Muscle layer of duodenum (tissue), 2 donors: ENCODE data around the gene EXOC6.

Experiments used
- H3K27ac ChIP-seq: one replicate; pipeline ENCODE4 v1.7.0; 2013; ENCODE audit warnings: mild to moderate bottlenecking, low read length
- H3K27me3 ChIP-seq: one replicate; pipeline ENCODE4 v1.7.0; 2013; ENCODE audit warnings: low read depth, mild to moderate bottlenecking, control low read depth, low read length
- H3K36me3 ChIP-seq, 2 donors: one replicate each; pipeline ENCODE4 v1.7.0; 2013; ENCODE audit warnings: low read length in 2 of 2, control low read depth in 1 of 2, mild to moderate bottlenecking in 1 of 2; ENCODE audit not compliant: insufficient read depth in 2 of 2, control insufficient read depth in 1 of 2
- H3K4me1 ChIP-seq, 2 donors: one replicate each; pipeline ENCODE4 v1.7.0; 2013; ENCODE audit warnings: low read length in 2 of 2, mild to moderate bottlenecking in 2 of 2, control low read depth in 1 of 2, moderate library complexity in 1 of 2; ENCODE audit not compliant: insufficient read depth in 2 of 2, control insufficient read depth in 1 of 2
- H3K4me3 ChIP-seq, 2 donors: one replicate each; pipeline ENCODE4 v1.7.0; 2013; ENCODE audit warnings: low read length in 2 of 2, low read depth in 1 of 2, mild to moderate bottlenecking in 1 of 2
- H3K9me3 ChIP-seq, 2 donors: one replicate each; pipeline ENCODE4 v1.7.0; 2013; ENCODE audit warnings: low read length in 2 of 2, control low read depth in 1 of 2, mild to moderate bottlenecking in 1 of 2; ENCODE audit not compliant: control insufficient read depth in 1 of 2
- donor health status: healthy.

Gene EXOC6

DNA sequence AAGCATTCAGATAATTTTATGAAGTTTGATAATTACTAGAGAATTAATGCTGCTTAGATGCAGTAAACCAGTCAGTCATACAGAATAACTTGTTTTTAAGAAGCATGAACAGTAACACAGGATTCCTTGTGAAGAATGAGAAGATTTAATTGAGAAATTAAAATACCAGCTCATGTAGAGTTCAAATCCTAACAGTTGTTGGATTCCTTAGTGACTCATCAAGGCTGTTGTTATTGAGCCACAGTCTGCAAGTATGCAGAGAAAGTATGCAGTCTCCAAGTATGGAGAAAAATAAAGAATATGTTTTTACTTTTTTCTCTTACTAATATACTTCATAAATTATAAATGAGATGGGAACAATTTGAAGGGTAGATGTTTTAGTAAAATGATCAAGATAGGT lies 182.1 kb downstream of the EXOC6 start:
- Histone ChIP-seq H3K4me3 (no peak overlapping the region), H3K27ac (no peak overlapping the region), H3K4me1 (peaks cover 0 to 3% of the 10 kb centered on the region in 2 donors), H3K36me3 (peaks cover 0 to 8% of the 10 kb centered on the region in 2 donors), H3K9me3 (no peaks in the 10 kb centered on the region), H3K27me3 (no peaks in the 10 kb centered on the region)

DNA sequence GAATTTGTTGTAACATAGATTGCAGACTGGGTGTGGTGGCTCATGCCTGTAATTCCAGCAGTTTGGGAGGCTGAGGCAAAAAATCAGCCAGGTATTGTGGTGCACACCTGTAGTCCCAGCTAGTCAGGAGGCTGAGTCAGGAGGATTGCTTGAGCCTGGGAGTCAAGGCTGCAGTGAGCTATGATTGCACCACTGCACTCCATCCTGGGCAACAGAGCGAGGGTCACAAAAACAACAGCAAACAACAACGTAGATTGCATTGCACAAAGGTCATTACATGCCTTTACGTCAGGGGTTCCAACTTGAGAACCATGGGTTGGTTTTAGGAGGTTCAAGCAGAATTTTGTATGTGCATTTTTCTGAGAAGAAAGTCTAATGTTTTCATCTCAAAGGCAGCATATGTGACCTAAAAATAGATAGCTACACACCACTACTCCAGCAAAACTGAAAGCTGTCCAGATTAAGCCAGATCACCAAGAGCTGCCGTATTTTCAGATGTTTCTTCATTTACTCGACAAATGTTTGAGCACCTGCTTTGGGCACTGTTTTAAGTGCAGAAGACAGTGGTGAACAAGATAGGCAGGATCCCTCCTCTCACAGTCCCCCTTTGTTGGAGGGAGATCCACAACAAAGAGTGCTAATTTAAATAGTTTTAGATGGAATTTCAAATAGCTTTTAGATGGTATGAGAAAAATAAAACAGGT lies 183.9 kb downstream of the EXOC6 start:
- Histone ChIP-seq H3K27ac (no peak overlapping the region), H3K36me3 (no peaks in the 10 kb centered on the region), H3K27me3 (no peaks in the 10 kb centered on the region), H3K4me3 (no peak overlapping the region), H3K9me3 (no peaks in the 10 kb centered on the region), H3K4me1 (peaks cover 0 to 3% of the 10 kb centered on the region in 2 donors)

DNA sequence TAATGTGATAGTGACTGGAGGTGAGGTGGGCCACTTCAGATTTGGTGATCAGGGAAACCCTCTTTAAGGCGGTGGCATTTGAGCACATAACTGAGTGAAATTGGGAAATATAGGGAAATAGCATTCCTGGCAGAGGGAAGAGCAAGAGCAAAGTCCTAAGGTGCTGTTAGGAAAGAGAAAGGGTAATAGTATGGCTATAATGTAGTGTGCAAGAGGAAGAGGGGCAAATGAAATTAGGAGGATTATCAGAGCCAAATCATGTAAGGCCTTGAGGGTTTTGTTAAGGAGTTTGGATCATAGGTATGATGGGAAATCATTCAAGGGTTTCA lies 184.5 kb downstream of the EXOC6 start:
- Histone ChIP-seq H3K4me1 (peaks cover 0 to 3% of the 10 kb centered on the region in 2 donors), H3K27ac (no peak overlapping the region), H3K4me3 (no peak overlapping the region), H3K9me3 (no peaks in the 10 kb centered on the region), H3K36me3 (no peaks in the 10 kb centered on the region), H3K27me3 (no peaks in the 10 kb centered on the region)

DNA sequence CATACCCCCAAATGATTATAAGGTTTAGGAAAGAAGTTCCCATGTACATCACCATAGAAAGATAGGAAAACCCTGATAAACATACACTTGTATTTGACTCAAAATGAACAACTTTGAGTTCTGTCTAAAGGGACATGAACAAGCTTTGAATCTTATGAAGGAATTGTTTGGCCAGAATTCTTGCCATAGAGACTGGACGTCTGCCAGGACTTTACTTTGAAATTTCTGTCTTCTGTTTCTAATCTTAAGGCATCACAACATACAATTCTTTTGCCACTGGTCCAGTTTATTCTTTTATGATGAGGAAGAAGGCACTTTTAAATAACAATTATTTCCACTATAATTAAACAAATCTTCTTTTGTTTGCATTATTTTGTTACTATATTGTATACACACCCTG lies 186.1 kb downstream of the EXOC6 start:
- Histone ChIP-seq H3K36me3 (no peaks in the 10 kb centered on the region), H3K4me1 (peaks cover 0 to 3% of the 10 kb centered on the region in 2 donors), H3K27ac (no peak overlapping the region), H3K4me3 (no peak overlapping the region), H3K27me3 (no peaks in the 10 kb centered on the region), H3K9me3 (no peaks in the 10 kb centered on the region)

DNA sequence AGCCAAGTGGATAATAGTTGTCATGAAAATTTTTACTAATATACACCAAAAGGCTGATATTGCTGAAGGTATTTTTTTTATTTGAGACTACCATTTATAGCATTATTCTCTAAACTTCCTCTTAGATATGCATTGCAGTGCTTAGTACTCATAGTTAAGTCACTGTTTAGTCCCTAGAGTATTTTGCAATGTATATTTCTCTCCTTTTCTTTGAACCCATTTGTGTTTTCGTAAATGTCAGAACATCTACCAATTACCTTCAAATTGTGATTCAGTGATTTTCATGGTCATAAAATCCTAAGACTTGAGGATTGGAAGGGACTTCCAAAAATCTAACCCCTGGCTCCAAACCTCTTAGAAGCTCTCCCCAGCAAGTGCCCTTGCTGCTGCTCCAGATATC lies 190.8 kb downstream of the EXOC6 start:
- Histone ChIP-seq H3K4me3 (no peak overlapping the region), H3K36me3 (no peaks in the 10 kb centered on the region), H3K27ac (no peak overlapping the region), H3K27me3 (no peaks in the 10 kb centered on the region), H3K4me1 (peaks cover 0 to 3% of the 10 kb centered on the region in 2 donors), H3K9me3 (no peaks in the 10 kb centered on the region)

DNA sequence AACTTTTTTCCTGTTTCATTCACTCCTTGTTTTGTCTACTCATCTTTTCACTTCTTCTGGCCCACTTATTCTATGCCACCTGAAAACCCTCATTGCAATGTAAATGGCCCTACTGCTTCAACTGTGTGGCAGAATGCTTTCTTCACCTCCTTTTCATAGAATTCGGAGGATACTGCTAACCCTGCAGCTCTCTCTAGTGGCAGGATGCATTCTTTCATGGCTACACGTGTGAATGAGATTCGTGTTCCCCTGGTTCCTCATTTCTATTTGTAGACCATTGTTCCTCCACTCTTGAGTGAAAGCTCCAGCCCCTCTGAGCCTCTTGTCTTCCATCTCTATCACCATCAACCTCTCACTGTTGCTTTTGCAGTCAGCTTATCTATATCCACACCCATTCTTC lies 191.4 kb downstream of the EXOC6 start:
- Histone ChIP-seq H3K9me3 (no peaks in the 10 kb centered on the region), H3K27ac (no peak overlapping the region), H3K4me3 (no peak overlapping the region), H3K4me1 (peaks cover 0 to 3% of the 10 kb centered on the region in 2 donors), H3K27me3 (no peaks in the 10 kb centered on the region), H3K36me3 (no peaks in the 10 kb centered on the region)

DNA sequence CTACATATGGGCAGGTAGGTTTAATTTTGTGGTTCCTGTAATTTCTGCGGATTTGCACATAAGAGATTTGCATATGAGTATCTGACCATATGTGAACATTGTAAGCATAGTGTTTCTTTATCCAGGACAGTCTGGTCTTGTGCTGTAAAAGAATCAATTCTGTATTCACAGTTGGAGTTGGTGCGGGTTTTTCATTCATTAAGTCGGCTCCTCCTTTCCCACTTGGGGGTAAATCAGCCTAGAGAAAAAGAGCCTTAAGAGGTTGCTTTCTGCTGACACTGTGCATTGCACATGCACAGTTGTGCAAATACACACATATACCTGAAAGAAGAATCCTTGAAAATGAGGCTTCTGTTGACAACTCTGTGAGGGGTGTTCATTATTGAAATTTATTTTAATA lies 206.2 kb downstream of the EXOC6 start:
- Histone ChIP-seq H3K4me1 (no peaks in the 10 kb centered on the region), H3K36me3 (peaks cover 5 to 13% of the 10 kb centered on the region in 2 donors), H3K27me3 (peaks cover under 1% of the 10 kb centered on the region), H3K9me3 (no peaks in the 10 kb centered on the region), H3K4me3 (no peak overlapping the region), H3K27ac (no peak overlapping the region)

DNA sequence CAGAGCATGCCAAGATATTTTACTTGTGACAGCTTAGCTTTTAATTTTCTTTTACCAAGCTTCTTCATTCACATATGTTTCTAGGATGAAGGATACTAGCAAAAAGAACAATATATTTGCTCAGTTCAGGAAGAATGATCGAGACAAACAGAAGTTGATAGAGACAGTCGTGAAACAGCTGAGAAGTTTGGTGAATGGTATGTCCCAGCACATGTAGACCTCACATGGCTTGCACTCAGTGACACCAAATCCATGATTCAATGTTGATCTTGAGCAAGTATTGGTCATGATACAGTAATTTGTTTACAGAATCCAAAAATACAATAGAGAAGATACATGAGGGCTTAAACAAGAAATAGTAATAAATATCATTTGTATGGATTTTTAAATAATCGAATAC lies 209.8 kb downstream of the EXOC6 start:
- Histone ChIP-seq H3K4me1 (peaks cover 0 to 32% of the 10 kb centered on the region in 2 donors), H3K9me3 (no peaks in the 10 kb centered on the region), H3K4me3 (no peak overlapping the region), H3K36me3 (peaks cover 5 to 18% of the 10 kb centered on the region in 2 donors), H3K27ac (no peak overlapping the region), H3K27me3 (peaks cover 22% of the 10 kb centered on the region)

DNA sequence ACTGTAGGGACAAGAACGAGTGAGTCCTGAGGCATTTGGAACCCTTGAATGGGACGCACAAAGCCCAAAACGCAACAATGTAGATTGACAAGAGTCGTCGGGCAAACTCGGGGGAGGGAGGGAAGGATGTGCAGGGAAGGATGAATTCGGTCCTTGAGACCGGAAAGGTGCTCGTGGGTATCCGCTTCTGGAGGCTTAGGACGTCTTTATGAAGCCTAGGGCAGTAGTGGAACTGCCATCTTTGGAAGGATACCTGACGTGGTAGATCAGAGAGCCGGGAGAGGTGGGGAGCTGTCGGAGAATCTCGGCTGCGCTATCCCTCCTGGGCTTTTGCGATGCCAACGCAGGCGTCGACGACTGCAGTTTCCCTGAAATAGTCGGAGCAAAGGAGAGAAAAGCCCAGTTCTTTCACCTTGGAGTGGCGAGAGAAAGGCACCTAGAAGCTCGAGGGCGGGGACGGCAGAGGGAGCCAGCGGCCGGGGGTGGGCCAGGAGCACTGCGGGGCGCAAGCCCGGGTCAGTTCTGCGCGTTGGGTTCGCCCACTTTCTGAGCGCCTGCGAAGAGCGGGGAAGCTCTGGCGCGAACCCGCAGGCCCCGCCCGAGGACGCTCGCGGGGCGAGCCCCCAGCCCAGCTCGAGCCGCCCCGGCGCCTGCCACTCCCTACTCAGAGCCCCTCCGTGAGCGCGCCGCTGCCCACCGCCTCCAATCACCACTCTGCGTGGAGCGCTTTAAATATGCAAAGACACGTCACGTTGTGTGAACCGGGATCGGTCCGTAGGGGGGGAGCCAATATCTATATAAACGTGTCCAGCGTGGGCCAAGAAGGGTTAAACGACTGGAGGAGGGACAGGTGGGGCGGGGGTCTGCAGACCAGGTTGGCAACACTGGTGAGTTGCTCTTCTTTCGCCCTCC lies 211.9 kb downstream of the EXOC6 start, which contains the start of gene CYP26C1:
TSS of gene CYP26C1 (plus strand) at position 824 of the 912 bp plus-strand sequence. CDS start 466 bp downstream, outside the sequence.
- Histone ChIP-seq H3K4me1 (peaks cover 0 to 33% of the 10 kb centered on the region in 2 donors), H3K27ac (no peak within 1 kb of the TSS), H3K9me3 (no peaks in the 10 kb centered on the region), H3K4me3 (no peak within 1 kb of the TSS), H3K27me3 (peaks cover 35% of the 10 kb centered on the region), H3K36me3 (peaks cover 5 to 18% of the 10 kb centered on the region in 2 donors)

- H3K27ac ChIP-seq = no peak overlapping the region
- H3K4me1 ChIP-seq = peaks cover 0 to 38% of the 10 kb centered on the region in 2 donors
- no peak overlapping the region for H3K4me3 ChIP-seq
- H3K9me3 ChIP-seq = no peaks in the 10 kb centered on the region
- H3K27me3 ChIP-seq = peaks cover 42% of the 10 kb centered on the region
- H3K36me3 ChIP-seq = peaks cover 5 to 18% of the 10 kb centered on the region in 2 donors
Measured at GRCh38 chr10:93060887-93061593, 212.7 kb downstream of the EXOC6 start.
